Activated CD4-positive, alpha-beta T cell treated with anti-CD3 and anti-CD28 coated beads for 36 hours (primary cell): ENCODE data around the gene GRM6. TPM values are rescaled to one million over a fixed set of nuclear protein-coding genes. Genes with fewer than 3 reads are reported as not detected.

Experiments
- ATAC-seq: fragments of 200-7000 bp; cut with Tn5 transposase; one replicate; pipeline ENCODE4 v1.10.0; 2021; ENCODE audit warnings: mild to moderate bottlenecking, moderate library complexity
- CTCF ChIA-PET: fragments of 350-600 bp; sonication (Branson Sonifier 250); formaldehyde crosslinking; loops from one replicate; lab custom pipeline; 2021; ENCODE audit warnings: antibody characterized with exemption; lab: Charles Lee
- POLR2A ChIA-PET: fragments of 350-600 bp; sonication (Branson Sonifier 250); formaldehyde crosslinking; loops from one replicate; lab custom pipeline; 2021; ENCODE audit warnings: antibody characterized with exemption, inconsistent platforms; lab: Charles Lee
- DNase-seq: peaks from one replicate; pipeline ENCODE4 v3.0.0-alpha.2; 2020
- H3K27ac Mint-ChIP-seq: one replicate; pipeline ENCODE4 v1.8.0; 2021; ENCODE audit warnings: mixed read lengths
- H3K27me3 Mint-ChIP-seq: one replicate; pipeline ENCODE4 v1.8.0; 2021; ENCODE audit warnings: mixed read lengths
- H3K36me3 Mint-ChIP-seq: one replicate; pipeline ENCODE4 v1.8.0; 2021; ENCODE audit warnings: low read depth, mixed read lengths
- H3K4me1 Mint-ChIP-seq: one replicate; pipeline ENCODE4 v1.8.0; 2021; ENCODE audit warnings: mixed read lengths
- H3K4me3 Mint-ChIP-seq: one replicate; pipeline ENCODE4 v1.8.0; 2021; ENCODE audit warnings: mild to moderate bottlenecking, moderate library complexity, mixed read lengths
- H3K9me3 Mint-ChIP-seq: one replicate; pipeline ENCODE4 v1.8.0; 2021; ENCODE audit warnings: low read depth, mixed read lengths
- intact Hi-C, 2 experiments: fragments of 100-400 bp; cut with DNase I in 1 of 2; cut with micrococcal nuclease in 1 of 2; formaldehyde crosslinking; loops; one replicate each; pipeline versions ENCODE4 v1.14.2 to v1.15.1; 2022 to 2024; cut with DNase I, micrococcal nuclease
- total RNA-seq, 2 experiments: library from RNA; stranded (reverse); gene quantifications; one replicate each; pipeline ENCODE4 v1.2.3, GENCODE V29; 2021

The GRM6 gene
- total RNA-seq, 2 experiments from 2014 or later, result not detected

- Mint-ChIP-seq H3K27me3 (peaks cover 24% of the 10 kb centered on the region), H3K27ac (no peak overlapping the region), H3K4me1 (peaks cover 5% of the 10 kb centered on the region), H3K4me3 (no peak overlapping the region), H3K9me3 (no peaks in the 10 kb centered on the region), H3K36me3 (no peaks in the 10 kb centered on the region)
- no peak for DNase-seq
- intact Hi-C loops, result no loop called here
- ChIA-PET POLR2A (no interaction called here), CTCF (interaction anchor here (1.4 kb wide), 1 partner anchor 10 kb away, joined by 3 read pairs; no protein-coding TSS in a partner anchor)
- no peak for ATAC-seq
Measured at GRCh38 chr5:178993236-178993765, 1.8 kb downstream of the GRM6 start.

GRCh38 chr5:178992291-178992895 is 2.7 kb downstream of the GRM6 start:
- Mint-ChIP-seq H3K36me3 (no peaks in the 10 kb centered on the region), H3K4me1 (peaks cover 5% of the 10 kb centered on the region), H3K4me3 (no peak overlapping the region), H3K9me3 (peaks cover 2% of the 10 kb centered on the region), H3K27me3 (peaks cover 24% of the 10 kb centered on the region), H3K27ac (no peak overlapping the region)
- intact Hi-C loops, result no loop called here
- ChIA-PET POLR2A (no interaction called here), CTCF (no interaction called here)
- ATAC-seq (no peak), DNase-seq (no peak)

GRCh38 chr5:178991190-178992145 is 3.7 kb downstream of the GRM6 start:
- Mint-ChIP-seq H3K27ac (no peak overlapping the region), H3K4me3 (no peak overlapping the region), H3K36me3 (no peaks in the 10 kb centered on the region), H3K9me3 (peaks cover 4% of the 10 kb centered on the region), H3K27me3 (peaks cover 24% of the 10 kb centered on the region), H3K4me1 (peaks cover 5% of the 10 kb centered on the region)
- intact Hi-C loops, result no loop called here
- CTCF ChIA-PET, result no interaction called here
- ATAC-seq, result no peak
- no peak for DNase-seq
- POLR2A ChIA-PET, result no interaction called here

GRCh38 chr5:178990491-178990890 is 4.6 kb downstream of the GRM6 start:
- no peak for ATAC-seq
- no peak overlapping the region for H3K27ac Mint-ChIP-seq
- no peak for DNase-seq
- H3K4me3 Mint-ChIP-seq, result no peak overlapping the region
- peaks cover 22% of the 10 kb centered on the region for H3K27me3 Mint-ChIP-seq
- CTCF ChIA-PET, result no interaction called here
- H3K9me3 Mint-ChIP-seq, result peaks cover 4% of the 10 kb centered on the region
- POLR2A ChIA-PET, result no interaction called here
- intact Hi-C loops, result no loop called here
- peaks cover 4% of the 10 kb centered on the region for H3K4me1 Mint-ChIP-seq
- no peaks in the 10 kb centered on the region for H3K36me3 Mint-ChIP-seq

- ATAC-seq (no peak), DNase-seq (no peak)
- ChIA-PET CTCF (no interaction called here), POLR2A (no interaction called here)
- H3K9me3 Mint-ChIP-seq, result peaks cover 4% of the 10 kb centered on the region
- no peaks in the 10 kb centered on the region for H3K36me3 Mint-ChIP-seq
- H3K4me3 Mint-ChIP-seq, result no peak overlapping the region
- no peak overlapping the region for H3K27ac Mint-ChIP-seq
- intact Hi-C loops, result no loop called here
- peaks cover 17% of the 10 kb centered on the region for H3K27me3 Mint-ChIP-seq
- H3K4me1 Mint-ChIP-seq, result peaks cover 2% of the 10 kb centered on the region
Measured at GRCh38 chr5:178989311-178989710, 5.8 kb downstream of the GRM6 start.

GRCh38 chr5:178988436-178989220 is 6.5 kb downstream of the GRM6 start:
- CTCF ChIA-PET, result interaction anchor here (0.6 kb wide), 1 partner anchor 704 kb away, joined by 4 read pairs; no protein-coding TSS in a partner anchor
- POLR2A ChIA-PET, result no interaction called here
- intact Hi-C loops, result no loop called here
- H3K27ac Mint-ChIP-seq, result no peak overlapping the region
- no peaks in the 10 kb centered on the region for H3K36me3 Mint-ChIP-seq
- DNase-seq (no peak), ATAC-seq (no peak)
- H3K4me1 Mint-ChIP-seq, result no peaks in the 10 kb centered on the region
- no peak overlapping the region for H3K4me3 Mint-ChIP-seq
- H3K27me3 Mint-ChIP-seq, result peaks cover 12% of the 10 kb centered on the region
- peaks cover 4% of the 10 kb centered on the region for H3K9me3 Mint-ChIP-seq

- no peaks in the 10 kb centered on the region for H3K36me3 Mint-ChIP-seq
- DNase-seq (no peak), ATAC-seq (no peak)
- intact Hi-C loops, result no loop called here
- no peaks in the 10 kb centered on the region for H3K4me1 Mint-ChIP-seq
- peaks cover 11% of the 10 kb centered on the region for H3K9me3 Mint-ChIP-seq
- CTCF ChIA-PET, result no interaction called here
- H3K4me3 Mint-ChIP-seq, result no peak overlapping the region
- POLR2A ChIA-PET, result no interaction called here
- H3K27ac Mint-ChIP-seq, result no peak overlapping the region
- H3K27me3 Mint-ChIP-seq, result no peaks in the 10 kb centered on the region
Measured at GRCh38 chr5:178986326-178986960, 8.7 kb downstream of the GRM6 start.

- no peak for DNase-seq
- Mint-ChIP-seq H3K4me3 (no peak overlapping the region), H3K4me1 (no peaks in the 10 kb centered on the region), H3K27me3 (no peaks in the 10 kb centered on the region), H3K36me3 (peaks cover 2% of the 10 kb centered on the region), H3K9me3 (peaks cover 20% of the 10 kb centered on the region), H3K27ac (no peak overlapping the region)
- intact Hi-C loops, result no loop called here
- ChIA-PET CTCF (interaction anchor here (0.7 kb wide), 1 partner anchor 9 kb away, joined by 3 read pairs; no protein-coding TSS in a partner anchor), POLR2A (no interaction called here)
- ATAC-seq, result no peak
Measured at GRCh38 chr5:178984145-178985072, 10.7 kb downstream of the GRM6 start.

GRCh38 chr5:178983728-178984127 is 11.4 kb downstream of the GRM6 start:
- H3K4me1 Mint-ChIP-seq, result no peaks in the 10 kb centered on the region
- H3K27me3 Mint-ChIP-seq, result no peaks in the 10 kb centered on the region
- POLR2A ChIA-PET, result no interaction called here
- H3K9me3 Mint-ChIP-seq, result peaks cover 24% of the 10 kb centered on the region
- no peak overlapping the region for H3K4me3 Mint-ChIP-seq
- intact Hi-C loops, result no loop called here
- no peak for ATAC-seq
- H3K27ac Mint-ChIP-seq, result no peak overlapping the region
- DNase-seq, result no peak
- CTCF ChIA-PET, result interaction anchor here (0.7 kb wide), 1 partner anchor 10 kb away, joined by 3 read pairs; no protein-coding TSS in a partner anchor
- H3K36me3 Mint-ChIP-seq, result peaks cover 2% of the 10 kb centered on the region

- Mint-ChIP-seq H3K4me1 (no peaks in the 10 kb centered on the region), H3K36me3 (peaks cover 2% of the 10 kb centered on the region), H3K27me3 (no peaks in the 10 kb centered on the region), H3K9me3 (peaks cover 29% of the 10 kb centered on the region), H3K27ac (no peak overlapping the region), H3K4me3 (no peak overlapping the region)
- ChIA-PET CTCF (no interaction called here), POLR2A (no interaction called here)
- intact Hi-C loops, result no loop called here
- DNase-seq, result no peak
- no peak for ATAC-seq
Measured at GRCh38 chr5:178982941-178983340, 12.2 kb downstream of the GRM6 start.
